Measurements from ENCODE around the gene KDM4B. TPM values are rescaled to one million over a fixed set of nuclear protein-coding genes. Genes with fewer than 3 reads are reported as not detected.

The KDM4B gene
- total RNA-seq, 1 donor from 2014 or later, result 21.2 TPM

DNA sequence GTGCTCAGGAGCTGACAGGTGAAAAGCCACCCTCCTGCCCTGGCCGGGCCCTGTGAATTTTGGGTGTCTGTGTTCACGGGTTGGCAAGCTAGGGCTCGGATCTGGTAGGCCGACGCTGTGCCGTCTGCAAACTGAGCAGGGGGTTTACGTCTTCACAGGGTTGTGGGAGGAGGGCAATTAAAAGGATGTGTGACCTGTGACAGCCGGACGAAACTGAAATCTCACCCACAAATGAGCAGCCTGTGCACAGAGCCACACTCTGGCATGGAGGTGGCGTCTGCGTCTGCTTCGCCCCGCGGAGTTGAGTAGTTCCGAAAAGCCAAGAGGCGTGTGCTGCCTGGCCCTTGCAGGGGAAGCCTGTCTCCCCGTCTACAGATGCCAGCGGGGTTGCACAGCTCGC is 117.3 kb downstream of the KDM4B start:
- no peak for DNase-seq (ENCODE audit: low read depth)
- no peaks in the 10 kb centered on the region for H3K36me3 ChIP-seq (ENCODE audit: control insufficient read depth, insufficient read depth, low read length)
- no peak overlapping the region for H3K4me3 ChIP-seq (ENCODE audit: low read depth, low read length)
- TF ChIP-seq, protein P1, sequence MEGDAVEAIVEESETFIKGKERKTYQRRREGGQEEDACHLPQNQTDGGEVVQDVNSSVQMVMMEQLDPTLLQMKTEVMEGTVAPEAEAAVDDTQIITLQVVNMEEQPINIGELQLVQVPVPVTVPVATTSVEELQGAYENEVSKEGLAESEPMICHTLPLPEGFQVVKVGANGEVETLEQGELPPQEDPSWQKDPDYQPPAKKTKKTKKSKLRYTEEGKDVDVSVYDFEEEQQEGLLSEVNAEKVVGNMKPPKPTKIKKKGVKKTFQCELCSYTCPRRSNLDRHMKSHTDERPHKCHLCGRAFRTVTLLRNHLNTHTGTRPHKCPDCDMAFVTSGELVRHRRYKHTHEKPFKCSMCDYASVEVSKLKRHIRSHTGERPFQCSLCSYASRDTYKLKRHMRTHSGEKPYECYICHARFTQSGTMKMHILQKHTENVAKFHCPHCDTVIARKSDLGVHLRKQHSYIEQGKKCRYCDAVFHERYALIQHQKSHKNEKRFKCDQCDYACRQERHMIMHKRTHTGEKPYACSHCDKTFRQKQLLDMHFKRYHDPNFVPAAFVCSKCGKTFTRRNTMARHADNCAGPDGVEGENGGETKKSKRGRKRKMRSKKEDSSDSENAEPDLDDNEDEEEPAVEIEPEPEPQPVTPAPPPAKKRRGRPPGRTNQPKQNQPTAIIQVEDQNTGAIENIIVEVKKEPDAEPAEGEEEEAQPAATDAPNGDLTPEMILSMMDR (IDR thresholded peaks at IDR 0.05; ENCODE audit: insufficient read depth, low read length, poor library complexity, severe bottlenecking), result no peak
- H3K27me3 ChIP-seq (ENCODE audit: control insufficient read depth, insufficient read depth, low read length), result no peaks in the 10 kb centered on the region

DNA sequence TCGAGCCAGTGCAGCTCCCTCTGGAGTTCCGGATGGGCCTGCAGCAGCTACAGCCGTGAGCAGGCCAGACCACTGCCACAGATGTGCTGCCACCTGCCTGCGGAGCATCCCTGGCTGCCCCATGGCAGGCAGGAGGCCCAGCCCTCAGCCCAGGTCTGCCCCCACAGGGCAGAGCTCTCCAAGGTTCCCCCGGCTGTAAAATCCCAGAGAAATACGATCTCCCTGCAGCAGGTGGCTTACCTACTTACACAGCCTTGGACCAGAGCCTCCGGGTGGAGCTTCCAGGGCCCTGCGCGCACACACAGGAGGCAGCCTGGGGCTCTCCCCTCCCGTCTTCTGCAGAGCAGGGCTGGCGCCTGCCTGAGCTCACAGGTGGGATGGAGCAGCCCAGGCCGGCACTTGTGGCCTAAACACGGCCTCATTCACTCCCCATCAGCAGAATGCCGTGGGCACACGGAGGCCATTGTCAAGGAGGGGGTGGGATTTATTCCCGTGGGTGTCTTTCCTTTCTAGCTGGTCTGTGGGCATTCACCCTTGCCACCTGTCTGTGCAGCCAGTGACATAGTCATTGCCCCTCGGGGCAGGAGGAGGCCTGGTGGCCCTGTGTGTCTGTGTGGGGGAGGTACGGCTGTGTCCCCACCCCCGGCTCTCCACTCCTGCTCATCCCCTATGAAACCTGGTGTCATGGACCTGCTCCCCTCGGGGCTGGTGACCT is 118.0 kb downstream of the KDM4B start:
- Histone ChIP-seq H3K4me3 (ENCODE audit: low read depth, low read length) (no peak overlapping the region), H3K36me3 (ENCODE audit: control insufficient read depth, insufficient read depth, low read length) (no peaks in the 10 kb centered on the region), H3K27me3 (ENCODE audit: control insufficient read depth, insufficient read depth, low read length) (no peaks in the 10 kb centered on the region)
- TF ChIP-seq, protein P1 (IDR thresholded peaks at IDR 0.05; ENCODE audit: insufficient read depth, low read length, poor library complexity, severe bottlenecking), result no peak
- no peak for DNase-seq (ENCODE audit: low read depth)

DNA sequence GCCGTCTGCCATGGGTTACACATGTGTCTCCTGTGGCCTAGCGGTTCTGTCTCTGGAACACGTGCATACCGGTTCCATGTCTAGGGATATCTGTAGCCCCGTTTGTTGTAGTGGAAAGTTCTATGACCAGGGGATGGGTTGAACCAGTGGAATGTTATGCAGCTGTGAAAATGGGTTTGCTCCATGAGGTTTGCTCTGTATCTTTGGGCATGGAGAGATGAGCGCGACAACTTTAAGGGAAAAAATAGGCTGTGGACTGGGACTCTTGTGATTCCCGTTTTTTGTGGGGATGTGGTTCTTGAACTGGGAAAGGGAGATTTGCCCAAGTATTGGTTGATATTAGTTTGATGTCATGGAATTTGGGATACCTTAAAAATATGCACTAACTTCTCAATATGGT is 120.4 kb downstream of the KDM4B start:
- DNase-seq (ENCODE audit: low read depth), result no peak
- no peaks in the 10 kb centered on the region for H3K27me3 ChIP-seq (ENCODE audit: control insufficient read depth, insufficient read depth, low read length)
- no peaks in the 10 kb centered on the region for H3K36me3 ChIP-seq (ENCODE audit: control insufficient read depth, insufficient read depth, low read length)

DNA sequence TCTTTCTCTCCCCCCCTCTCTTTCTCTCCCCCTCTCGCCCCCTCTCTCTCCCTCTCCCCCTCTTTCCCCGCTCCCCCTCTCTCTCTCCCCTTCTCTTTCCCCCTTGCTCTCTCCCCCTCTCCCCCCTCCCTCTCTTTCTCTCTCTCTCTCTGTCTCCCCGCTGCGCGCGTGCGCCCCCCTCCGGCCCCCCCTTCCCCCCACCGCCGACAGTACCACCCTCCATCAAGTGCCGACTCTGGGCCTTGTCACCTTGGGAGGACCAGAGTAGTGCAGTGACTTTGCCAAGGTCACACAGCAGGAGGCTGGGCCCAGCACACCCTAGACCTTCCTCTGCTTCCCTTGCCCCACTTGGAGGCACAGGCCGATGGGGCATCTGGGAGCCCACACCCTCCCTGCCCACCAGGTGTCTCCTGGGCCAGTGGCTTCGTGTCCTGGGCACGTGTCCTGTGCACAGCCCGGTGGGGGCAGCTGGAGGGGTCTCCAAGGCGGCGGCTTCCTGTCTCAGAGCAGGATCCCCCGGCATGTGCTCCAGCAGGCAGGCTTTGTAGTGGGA is 121.6 kb downstream of the KDM4B start:
- TF ChIP-seq, protein P1 (IDR thresholded peaks at IDR 0.05; ENCODE audit: insufficient read depth, low read length, poor library complexity, severe bottlenecking), result peak; percentile 1
- H3K36me3 ChIP-seq (ENCODE audit: control insufficient read depth, insufficient read depth, low read length), result no peaks in the 10 kb centered on the region
- no peak for DNase-seq (ENCODE audit: low read depth)

More for the DNA sequence above, 120.4 kb downstream of the KDM4B start:
- no peak overlapping the region for H3K4me3 ChIP-seq (ENCODE audit: low read depth, low read length)
- TF ChIP-seq, protein P1 (IDR thresholded peaks at IDR 0.05; ENCODE audit: insufficient read depth, low read length, poor library complexity, severe bottlenecking), result no peak

DNA sequence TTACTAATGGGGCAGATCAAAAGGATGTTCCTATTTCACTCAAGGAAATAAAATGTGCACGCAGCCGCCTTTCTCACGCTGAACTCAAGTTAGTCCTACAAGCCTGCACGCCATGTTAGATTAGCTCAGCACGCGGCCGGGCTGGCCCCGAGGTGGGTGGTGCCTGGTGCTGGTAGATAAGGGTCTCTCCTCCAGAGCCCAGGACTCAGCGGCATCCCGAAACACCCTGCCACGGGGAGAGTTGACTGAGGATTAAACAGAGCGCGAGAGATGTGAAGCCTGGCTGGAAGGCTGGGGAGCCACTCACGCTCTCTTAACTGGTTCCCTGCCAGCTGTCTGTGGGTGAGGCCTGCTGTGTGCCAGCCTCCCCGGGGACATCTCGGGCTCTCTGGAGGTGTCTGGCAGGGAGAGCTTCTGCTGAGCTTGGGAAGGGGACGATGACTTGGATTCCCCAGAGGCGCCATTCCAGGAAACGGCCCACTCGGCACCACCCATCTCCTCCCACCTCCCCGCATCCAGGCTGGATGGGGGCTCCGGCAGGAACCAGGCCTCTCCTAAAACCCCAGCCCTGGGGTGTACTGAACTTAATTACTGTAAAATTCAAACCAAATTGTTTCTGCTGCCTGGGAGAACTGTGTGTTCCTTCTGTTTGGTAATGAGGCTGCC is 122.2 kb downstream of the KDM4B start:
- Histone ChIP-seq H3K36me3 (ENCODE audit: control insufficient read depth, insufficient read depth, low read length) (no peaks in the 10 kb centered on the region), H3K27me3 (ENCODE audit: control insufficient read depth, insufficient read depth, low read length) (no peaks in the 10 kb centered on the region), H3K4me3 (ENCODE audit: low read depth, low read length) (no peak overlapping the region)
- TF ChIP-seq, protein P1 (IDR thresholded peaks at IDR 0.05; ENCODE audit: insufficient read depth, low read length, poor library complexity, severe bottlenecking), result no peak
- DNase-seq (ENCODE audit: low read depth), result no peak

More for the DNA sequence above, 121.6 kb downstream of the KDM4B start:
- Histone ChIP-seq H3K27me3 (ENCODE audit: control insufficient read depth, insufficient read depth, low read length) (no peaks in the 10 kb centered on the region), H3K4me3 (ENCODE audit: low read depth, low read length) (no peak overlapping the region)

All from kidney epithelial cell (primary cell).